ENCODE measurements around the gene FICD.

The FICD gene

DNA sequence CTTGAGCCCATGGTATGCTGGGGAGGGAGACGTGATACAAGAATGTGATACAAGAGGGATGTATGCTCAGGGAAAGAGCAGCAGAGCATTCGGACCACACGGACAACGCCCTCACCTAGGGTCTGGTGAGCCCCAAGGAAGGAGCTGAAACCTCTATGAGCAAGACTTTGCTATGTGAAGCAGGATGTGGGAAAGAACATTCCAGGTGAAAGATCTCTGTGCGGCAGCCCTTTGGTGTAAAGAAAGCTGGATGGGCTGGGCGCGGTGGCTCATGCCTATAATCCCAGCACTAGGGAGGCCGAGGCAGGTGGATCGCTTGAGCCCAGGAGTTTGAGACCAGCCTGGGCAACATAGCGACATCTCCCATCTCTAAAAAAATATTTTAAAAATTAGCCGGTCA is 16.9 kb upstream of the FICD start:
- H3K9me3 ChIP-seq (ENCODE audit: severe bottlenecking), result no peaks in the 10 kb centered on the region
- no peak overlapping the region for H3K27ac ChIP-seq (ENCODE audit: poor library complexity, severe bottlenecking)
- no peaks in the 10 kb centered on the region for H3K4me1 ChIP-seq (ENCODE audit: insufficient read depth, poor library complexity, severe bottlenecking)
- H3K27me3 ChIP-seq (ENCODE audit: insufficient read depth, poor library complexity, severe bottlenecking), result no peaks in the 10 kb centered on the region
- TF ChIP-seq, protein P1, sequence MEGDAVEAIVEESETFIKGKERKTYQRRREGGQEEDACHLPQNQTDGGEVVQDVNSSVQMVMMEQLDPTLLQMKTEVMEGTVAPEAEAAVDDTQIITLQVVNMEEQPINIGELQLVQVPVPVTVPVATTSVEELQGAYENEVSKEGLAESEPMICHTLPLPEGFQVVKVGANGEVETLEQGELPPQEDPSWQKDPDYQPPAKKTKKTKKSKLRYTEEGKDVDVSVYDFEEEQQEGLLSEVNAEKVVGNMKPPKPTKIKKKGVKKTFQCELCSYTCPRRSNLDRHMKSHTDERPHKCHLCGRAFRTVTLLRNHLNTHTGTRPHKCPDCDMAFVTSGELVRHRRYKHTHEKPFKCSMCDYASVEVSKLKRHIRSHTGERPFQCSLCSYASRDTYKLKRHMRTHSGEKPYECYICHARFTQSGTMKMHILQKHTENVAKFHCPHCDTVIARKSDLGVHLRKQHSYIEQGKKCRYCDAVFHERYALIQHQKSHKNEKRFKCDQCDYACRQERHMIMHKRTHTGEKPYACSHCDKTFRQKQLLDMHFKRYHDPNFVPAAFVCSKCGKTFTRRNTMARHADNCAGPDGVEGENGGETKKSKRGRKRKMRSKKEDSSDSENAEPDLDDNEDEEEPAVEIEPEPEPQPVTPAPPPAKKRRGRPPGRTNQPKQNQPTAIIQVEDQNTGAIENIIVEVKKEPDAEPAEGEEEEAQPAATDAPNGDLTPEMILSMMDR (IDR thresholded peaks at IDR 0.05; ENCODE audit: poor library complexity, severe bottlenecking), result no peak
- DNase-seq (ENCODE audit: low spot score), result no peak
- no peak overlapping the region for H3K4me3 ChIP-seq (ENCODE audit: severe bottlenecking)
- no peak for ATAC-seq (ENCODE audit: low read depth)
- no peaks in the 10 kb centered on the region for H3K36me3 ChIP-seq (ENCODE audit: low read depth)

DNA sequence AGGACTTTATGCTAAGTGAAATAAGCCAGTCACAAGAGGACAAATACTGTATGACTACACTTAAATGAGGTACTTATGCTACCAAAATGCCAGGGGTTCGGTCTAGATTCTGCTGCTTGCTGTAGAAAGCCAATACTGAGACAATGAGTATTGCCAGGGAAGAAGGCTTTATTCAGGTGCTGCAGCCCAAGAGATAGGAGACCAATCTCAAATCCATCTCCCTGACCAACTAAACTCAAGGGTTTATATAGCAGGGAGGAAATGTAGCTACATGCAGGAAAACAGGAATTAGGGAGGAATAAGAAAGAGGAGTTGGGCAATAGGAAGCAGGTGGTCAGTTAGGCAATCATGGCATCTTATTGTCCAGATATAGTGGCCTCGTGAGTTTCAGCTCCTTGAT is 12.2 kb upstream of the FICD start:
- Histone ChIP-seq H3K27ac (ENCODE audit: poor library complexity, severe bottlenecking) (no peak overlapping the region), H3K4me1 (ENCODE audit: insufficient read depth, poor library complexity, severe bottlenecking) (no peaks in the 10 kb centered on the region), H3K36me3 (ENCODE audit: low read depth) (no peaks in the 10 kb centered on the region), H3K9me3 (ENCODE audit: severe bottlenecking) (no peaks in the 10 kb centered on the region), H3K4me3 (ENCODE audit: severe bottlenecking) (no peak overlapping the region), H3K27me3 (ENCODE audit: insufficient read depth, poor library complexity, severe bottlenecking) (no peaks in the 10 kb centered on the region)
- ATAC-seq (ENCODE audit: low read depth) (no peak), DNase-seq (ENCODE audit: low spot score) (no peak)
- TF ChIP-seq, protein P1 (IDR thresholded peaks at IDR 0.05; ENCODE audit: poor library complexity, severe bottlenecking), result no peak

DNA sequence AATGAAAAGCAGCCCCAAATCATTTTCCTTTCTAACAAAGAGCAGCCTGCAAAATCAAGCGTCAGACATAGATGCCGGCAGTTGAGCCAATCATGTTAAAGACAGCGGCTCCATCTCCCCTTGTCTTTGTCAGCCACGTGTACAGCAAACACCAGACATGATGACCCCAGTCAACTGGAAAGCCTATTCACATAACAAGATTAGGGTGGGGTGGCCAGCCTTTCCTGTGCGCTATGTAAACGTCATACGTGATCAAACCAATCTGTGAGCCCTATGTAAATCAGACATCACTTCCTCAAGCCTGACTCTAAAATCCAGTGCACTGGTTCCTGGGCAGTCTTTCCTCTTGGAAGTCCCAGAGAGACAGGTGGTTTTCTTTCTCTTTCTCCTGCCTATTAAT is 9.9 kb upstream of the FICD start:
- DNase-seq (ENCODE audit: low spot score), result no peak
- Histone ChIP-seq H3K27me3 (ENCODE audit: insufficient read depth, poor library complexity, severe bottlenecking) (no peaks in the 10 kb centered on the region), H3K27ac (ENCODE audit: poor library complexity, severe bottlenecking) (no peak overlapping the region), H3K36me3 (ENCODE audit: low read depth) (no peaks in the 10 kb centered on the region), H3K4me3 (ENCODE audit: severe bottlenecking) (no peak overlapping the region), H3K9me3 (ENCODE audit: severe bottlenecking) (no peaks in the 10 kb centered on the region), H3K4me1 (ENCODE audit: insufficient read depth, poor library complexity, severe bottlenecking) (no peaks in the 10 kb centered on the region)
- no peak for ATAC-seq (ENCODE audit: low read depth)
- TF ChIP-seq, protein P1 (IDR thresholded peaks at IDR 0.05; ENCODE audit: poor library complexity, severe bottlenecking), result no peak

DNA sequence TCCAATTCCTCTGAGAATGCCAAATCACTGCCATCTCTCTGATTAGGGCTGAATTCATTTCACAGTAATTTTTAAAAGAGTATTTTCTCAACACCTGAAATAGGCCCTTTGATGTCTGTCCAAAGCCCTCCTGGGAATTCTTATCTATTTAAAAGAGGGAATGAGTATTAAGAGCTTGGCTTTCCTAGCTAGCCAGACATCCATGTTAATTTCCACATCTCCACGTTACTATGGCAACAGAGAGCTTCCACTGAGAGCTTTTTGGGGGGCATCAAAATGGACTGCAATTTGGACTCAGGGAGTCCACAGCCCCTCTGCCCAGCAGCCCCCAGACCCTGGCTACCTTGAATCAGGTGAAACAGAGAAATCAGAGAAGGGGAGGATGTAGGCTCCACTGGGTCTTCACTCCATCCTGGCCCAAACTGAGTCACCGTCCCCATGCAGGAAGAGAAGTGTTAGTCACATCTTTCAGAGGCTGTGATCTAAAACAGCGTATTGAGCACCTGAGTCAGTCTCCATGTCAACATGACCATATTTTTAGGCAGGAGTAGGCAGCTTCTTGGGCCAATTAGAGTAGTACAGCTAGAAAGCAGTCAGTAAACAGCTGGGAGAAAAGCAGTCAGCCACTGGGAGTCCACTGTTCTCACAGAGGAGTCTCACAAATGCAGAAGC is 7.0 kb upstream of the FICD start:
- no peaks in the 10 kb centered on the region for H3K9me3 ChIP-seq (ENCODE audit: severe bottlenecking)
- H3K36me3 ChIP-seq (ENCODE audit: low read depth), result no peaks in the 10 kb centered on the region
- no peak overlapping the region for H3K4me3 ChIP-seq (ENCODE audit: severe bottlenecking)
- no peak for DNase-seq (ENCODE audit: low spot score)
- TF ChIP-seq, protein P1 (IDR thresholded peaks at IDR 0.05; ENCODE audit: poor library complexity, severe bottlenecking), result no peak
- H3K4me1 ChIP-seq (ENCODE audit: insufficient read depth, poor library complexity, severe bottlenecking), result no peaks in the 10 kb centered on the region
- ATAC-seq (ENCODE audit: low read depth), result peak; percentile 85
- no peaks in the 10 kb centered on the region for H3K27me3 ChIP-seq (ENCODE audit: insufficient read depth, poor library complexity, severe bottlenecking)
- H3K27ac ChIP-seq (ENCODE audit: poor library complexity, severe bottlenecking), result no peak overlapping the region

DNA sequence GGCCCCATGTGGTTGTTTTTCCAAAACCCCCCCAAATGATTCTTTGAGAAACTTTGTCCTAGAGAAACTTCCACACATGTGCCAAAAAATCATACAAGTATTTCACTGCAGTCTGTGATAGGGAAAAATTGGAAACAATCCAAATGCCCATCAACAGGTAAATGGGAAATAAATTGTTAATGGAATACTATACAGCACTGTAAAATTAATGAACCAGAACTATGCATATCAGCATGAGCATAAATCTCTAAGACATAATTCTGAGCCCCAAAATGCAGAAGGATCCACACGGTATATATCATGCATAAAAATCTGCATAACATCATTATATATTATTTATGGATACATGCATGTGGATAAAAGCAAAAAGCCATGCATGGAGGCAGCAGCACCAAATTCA is 5.3 kb upstream of the FICD start:
- Histone ChIP-seq H3K9me3 (ENCODE audit: severe bottlenecking) (no peaks in the 10 kb centered on the region), H3K27ac (ENCODE audit: poor library complexity, severe bottlenecking) (no peak overlapping the region), H3K4me3 (ENCODE audit: severe bottlenecking) (no peak overlapping the region), H3K27me3 (ENCODE audit: insufficient read depth, poor library complexity, severe bottlenecking) (no peaks in the 10 kb centered on the region), H3K4me1 (ENCODE audit: insufficient read depth, poor library complexity, severe bottlenecking) (no peaks in the 10 kb centered on the region), H3K36me3 (ENCODE audit: low read depth) (no peaks in the 10 kb centered on the region)
- ATAC-seq (ENCODE audit: low read depth) (no peak), DNase-seq (ENCODE audit: low spot score) (no peak)
- TF ChIP-seq, protein P1 (IDR thresholded peaks at IDR 0.05; ENCODE audit: poor library complexity, severe bottlenecking), result no peak

All from RWPE2 (cell line).